Suprapubic skin (tissue), 4 donors: ENCODE measurements around the gene FLVCR2. TPM values are rescaled to one million over a fixed set of nuclear protein-coding genes. Genes with fewer than 3 reads are reported as not detected.
A peak's percentile ranks its signal among the peaks of the same experiment; 100 is the strongest.

Source experiments
- DNase-seq, 2 donors: peaks; one replicate each; pipeline ENCODE4 v3.0.0-alpha.2; 2019; ENCODE audit warnings: low spot score in 2 of 2
- H3K27ac ChIP-seq: fragments of 200-600 bp; sonication (generic); one replicate; pipeline ENCODE4 v1.5.1; 2019
- H3K27me3 ChIP-seq: fragments of 200-600 bp; sonication (generic); one replicate; pipeline ENCODE4 v1.5.1; 2019
- H3K36me3 ChIP-seq: fragments of 200-600 bp; sonication (generic); one replicate; pipeline ENCODE4 v1.5.1; 2019
- H3K4me1 ChIP-seq: fragments of 200-600 bp; sonication (generic); one replicate; pipeline ENCODE4 v1.5.1; 2019
- H3K4me3 ChIP-seq: fragments of 200-600 bp; sonication (generic); one replicate; pipeline ENCODE4 v1.5.1; 2019; ENCODE audit warnings: mild to moderate bottlenecking
- H3K9me3 ChIP-seq: fragments of 200-600 bp; sonication (generic); one replicate; pipeline ENCODE4 v1.5.1; 2019
- CTCF ChIP-seq, 2 donors: fragments of 200-600 bp in 1 of 2; fragments of 450-650 bp in 1 of 2; sonication (generic) in 1 of 2; IDR thresholded peaks; one replicate each; pipeline ENCODE4 v1.5.1; 2016 to 2019; ENCODE audit warnings: antibody characterized with exemption in 2 of 2, mild to moderate bottlenecking in 1 of 2, moderate library complexity in 1 of 2
- EP300 ChIP-seq: sonication (generic); formaldehyde crosslinking; IDR thresholded peaks from one replicate; pipeline ENCODE4 v1.6.1; 2017; ENCODE audit warnings: antibody characterized with exemption
- POLR2A ChIP-seq, 2 donors: fragments of 450-650 bp; IDR thresholded peaks; one replicate each; pipeline ENCODE4 v1.6.1; 2017; ENCODE audit warnings: antibody characterized with exemption in 2 of 2, mild to moderate bottlenecking in 2 of 2, moderate library complexity in 2 of 2
- POLR2AphosphoS5 ChIP-seq, 3 donors: sonication (generic); formaldehyde crosslinking; IDR thresholded peaks; one replicate each; pipeline ENCODE4 v1.6.1; 2017; ENCODE audit warnings: antibody characterized with exemption in 3 of 3
- WGBS: methylation state at CpG from one replicate; pipeline ENCODE4 v1.1.5; 2018; 5-methylcytosine and 5-hydroxymethylcytosine counted together
- total RNA-seq, 4 donors: library from RNA; depleted of rRNA; stranded (reverse); fragments of >200 nt; gene quantifications; one replicate each; pipeline ENCODE4 v1.1.0, GENCODE V29; 2016

FLVCR2 gene
- total RNA-seq, 4 donors from 2014 or later = 9.0 to 23.4 (median 17.4) TPM

GRCh38 chr14:75578786-75579337, 442 bp downstream of the FLVCR2 start:
- Histone ChIP-seq H3K9me3 (no peaks in the 10 kb centered on the region), H3K36me3 (no peaks in the 10 kb centered on the region), H3K4me1 (peaks cover 26% of the 10 kb centered on the region), H3K4me3 (peak overlapping the region; percentile 62), H3K27ac (peak overlapping the region; percentile 80), H3K27me3 (no peaks in the 10 kb centered on the region)
- TF ChIP-seq POLR2AphosphoS5 (IDR thresholded peaks at IDR 0.05) (no peak), CTCF (IDR thresholded peaks at IDR 0.05) (peak in 1 of 2 donors; percentile 16)
- no peak for DNase-seq
- 38% methylated on average over 21 of the region's 21 CpGs for WGBS

- 49% methylated on average over 13 of the region's 13 CpGs for WGBS
- H3K36me3 ChIP-seq = no peaks in the 10 kb centered on the region
- no peaks in the 10 kb centered on the region for H3K9me3 ChIP-seq
- peak overlapping the region; percentile 80 for H3K27ac ChIP-seq
- no peaks in the 10 kb centered on the region for H3K27me3 ChIP-seq
- DNase-seq = no peak
- H3K4me1 ChIP-seq = peaks cover 26% of the 10 kb centered on the region
- peak overlapping the region; percentile 62 for H3K4me3 ChIP-seq
- TF ChIP-seq CTCF (IDR thresholded peaks at IDR 0.05) = no peak
- no peak for TF ChIP-seq POLR2A (IDR thresholded peaks at IDR 0.05)
- no peak for TF ChIP-seq POLR2AphosphoS5 (IDR thresholded peaks at IDR 0.05)
- TF ChIP-seq EP300 = no peak
Measured at GRCh38 chr14:75579338-75579864, 981 bp downstream of the FLVCR2 start.

GRCh38 chr14:75579882-75580281, 1.5 kb downstream of the FLVCR2 start:
- no peak for DNase-seq
- no peak overlapping the region for H3K27ac ChIP-seq
- no peaks in the 10 kb centered on the region for H3K9me3 ChIP-seq
- peak overlapping the region; percentile 62 for H3K4me3 ChIP-seq
- H3K27me3 ChIP-seq = no peaks in the 10 kb centered on the region
- peaks cover 26% of the 10 kb centered on the region for H3K4me1 ChIP-seq
- TF ChIP-seq POLR2A (IDR thresholded peaks at IDR 0.05) = no peak
- TF ChIP-seq POLR2AphosphoS5 (IDR thresholded peaks at IDR 0.05) = no peak
- H3K36me3 ChIP-seq = no peaks in the 10 kb centered on the region
- whole genome bisulfite sequencing = 86% methylated on average over 3 of the region's 3 CpGs

DNA sequence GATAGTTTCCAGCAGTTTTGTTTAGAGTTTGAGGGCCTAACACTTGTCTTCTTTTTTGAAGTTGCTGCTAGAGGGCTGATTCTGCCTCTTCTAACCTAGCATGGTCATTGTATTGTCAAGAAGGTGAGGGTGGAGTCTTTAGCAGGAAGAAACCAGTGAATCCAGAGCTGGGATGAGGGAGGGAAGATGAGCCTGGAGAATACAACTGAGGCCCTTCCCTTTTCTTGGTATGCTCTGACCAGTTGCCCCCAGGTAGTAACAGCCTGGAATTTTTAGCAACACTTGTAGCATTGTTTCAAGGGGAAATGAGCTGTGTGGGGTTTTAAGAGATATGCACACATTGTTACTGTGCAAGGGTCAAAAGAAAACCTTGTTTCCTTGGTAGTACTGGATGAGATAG, 9.0 kb downstream of the FLVCR2 start:
- DNase-seq = no peak
- H3K36me3 ChIP-seq = no peaks in the 10 kb centered on the region

GRCh38 chr14:75589931-75590330, 11.5 kb downstream of the FLVCR2 start:
- Histone ChIP-seq H3K27ac (no peak overlapping the region), H3K9me3 (no peaks in the 10 kb centered on the region), H3K4me3 (no peak overlapping the region), H3K27me3 (no peaks in the 10 kb centered on the region), H3K36me3 (no peaks in the 10 kb centered on the region), H3K4me1 (no peaks in the 10 kb centered on the region)
- 84% methylated on average over 6 of the region's 6 CpGs for WGBS
- no peak for TF ChIP-seq EP300
- TF ChIP-seq POLR2AphosphoS5 (IDR thresholded peaks at IDR 0.05) = no peak
- no peak for TF ChIP-seq POLR2A (IDR thresholded peaks at IDR 0.05)
- DNase-seq = no peak

More for the DNA sequence above, 9.0 kb downstream of the FLVCR2 start:
- Histone ChIP-seq H3K4me3 (no peak overlapping the region), H3K27me3 (no peaks in the 10 kb centered on the region), H3K27ac (no peak overlapping the region), H3K9me3 (no peaks in the 10 kb centered on the region), H3K4me1 (no peaks in the 10 kb centered on the region)
- TF ChIP-seq POLR2AphosphoS5 (IDR thresholded peaks at IDR 0.05) (no peak), EP300 (no peak), CTCF (IDR thresholded peaks at IDR 0.05) (no peak)

GRCh38 chr14:75591331-75591946, 13.0 kb downstream of the FLVCR2 start:
- no peak for TF ChIP-seq EP300
- TF ChIP-seq POLR2A (IDR thresholded peaks at IDR 0.05) = no peak
- TF ChIP-seq POLR2AphosphoS5 (IDR thresholded peaks at IDR 0.05) = no peak
- no peak for TF ChIP-seq CTCF (IDR thresholded peaks at IDR 0.05)
- H3K27me3 ChIP-seq = no peaks in the 10 kb centered on the region
- no peaks in the 10 kb centered on the region for H3K9me3 ChIP-seq
- H3K36me3 ChIP-seq = no peaks in the 10 kb centered on the region
- H3K4me3 ChIP-seq = no peak overlapping the region
- no peak overlapping the region for H3K27ac ChIP-seq
- no peaks in the 10 kb centered on the region for H3K4me1 ChIP-seq
- no peak for DNase-seq
- WGBS = 85% methylated on average over 1 of the region's 1 CpG
